ENCODE data around the gene PAFAH1B2. TPM values are rescaled to one million over a fixed set of nuclear protein-coding genes. Genes with fewer than 3 reads are reported as not detected.
A peak's percentile ranks its signal among the peaks of the same experiment; 100 is the strongest.

The PAFAH1B2 gene
- total RNA-seq, 3 donors from 2014 or later (not counting 1 experiment from before 2014, with no cell fraction given): 46.1 to 71.0 (median 58.8) TPM

- Mint-ChIP-seq H3K4me3 (peak overlapping the region; percentile 100), H3K4me1 (peaks cover 32 to 36% of the 10 kb centered on the region in 2 donors), H3K36me3 (peaks cover 6% of the 10 kb centered on the region), H3K27me3 (ENCODE audit: low read depth in 2 of 2) (peaks cover 10 to 25% of the 10 kb centered on the region in 2 donors), H3K27ac (peak overlapping the region; percentile 89 to 93), H3K9me3 (no peaks in the 10 kb centered on the region)
- ATAC-seq (peak; percentile 51 to 73 (median 57)), DNase-seq (peak; percentile 21 to 42)
- H3K27me3 ChIP-seq (ENCODE audit: control insufficient read depth, insufficient read depth, low read length): no peaks in the 10 kb centered on the region
- H3K4me3 ChIP-seq (ENCODE audit: low read length): peak overlapping the region; percentile 74
- H3K9me3 ChIP-seq (ENCODE audit: control insufficient read depth, insufficient read depth, low read length): no peaks in the 10 kb centered on the region
- peak overlapping the region; percentile 74 for H3K27ac ChIP-seq (ENCODE audit: low read length)
- intact Hi-C loops (cut with micrococcal nuclease): loop anchor here (1.0 to 2.0 kb wide), 3 partner anchors 34 to 86 kb away; partner anchors contain the start of genes SIDT2 and SIK3
- H3K4me1 ChIP-seq (ENCODE audit: control insufficient read depth, insufficient read depth, low read length): peaks cover 26% of the 10 kb centered on the region
- no peak for TF ChIP-seq CTCF (IDR thresholded peaks at IDR 0.05)
- H3K36me3 ChIP-seq (ENCODE audit: control insufficient read depth, insufficient read depth, low read length): peaks cover 11% of the 10 kb centered on the region
- under 1% methylated on average over 61 of the region's 62 CpGs for WGBS (ENCODE audit: insufficient coverage)
These were observed 648 bp downstream of the PAFAH1B2 start for GRCh38 chr11:117144477-117145392.

- H3K27ac Mint-ChIP-seq: peak overlapping the region; percentile 89 to 93
- H3K36me3 ChIP-seq (ENCODE audit: control insufficient read depth, insufficient read depth, low read length): peaks cover 14% of the 10 kb centered on the region
- intact Hi-C loops (cut with micrococcal nuclease): loop anchor here (2.0 kb wide), 2 partner anchors 33 to 47 kb away; partner anchors contain the start of genes SIDT2 and SIK3
- WGBS (ENCODE audit: insufficient coverage): 20% methylated on average over 5 of the region's 5 CpGs
- H3K9me3 Mint-ChIP-seq: no peaks in the 10 kb centered on the region
- H3K27me3 Mint-ChIP-seq (ENCODE audit: low read depth in 2 of 2): peaks cover 3 to 18% of the 10 kb centered on the region in 2 donors
- H3K9me3 ChIP-seq (ENCODE audit: control insufficient read depth, insufficient read depth, low read length): no peaks in the 10 kb centered on the region
- peak overlapping the region; percentile 74 for H3K27ac ChIP-seq (ENCODE audit: low read length)
- peak overlapping the region; percentile 74 for H3K4me3 ChIP-seq (ENCODE audit: low read length)
- peaks cover 28% of the 10 kb centered on the region for H3K4me1 ChIP-seq (ENCODE audit: control insufficient read depth, insufficient read depth, low read length)
- TF ChIP-seq CTCF (IDR thresholded peaks at IDR 0.05): no peak
- peaks cover 6% of the 10 kb centered on the region for H3K36me3 Mint-ChIP-seq
- H3K4me3 Mint-ChIP-seq: peak overlapping the region; percentile 100
- H3K27me3 ChIP-seq (ENCODE audit: control insufficient read depth, insufficient read depth, low read length): no peaks in the 10 kb centered on the region
- peaks cover 34 to 36% of the 10 kb centered on the region in 2 donors for H3K4me1 Mint-ChIP-seq
- DNase-seq (peak in 1 of 2 donors; percentile 58), ATAC-seq (no peak)
These were observed 1.3 kb downstream of the PAFAH1B2 start for GRCh38 chr11:117145393-117145761.

GRCh38 chr11:117146521-117146920, 2.4 kb downstream of the PAFAH1B2 start:
- Histone ChIP-seq H3K27ac (ENCODE audit: low read length) (no peak overlapping the region), H3K4me3 (ENCODE audit: low read length) (no peak overlapping the region), H3K36me3 (ENCODE audit: control insufficient read depth, insufficient read depth, low read length) (peaks cover 14% of the 10 kb centered on the region), H3K27me3 (ENCODE audit: control insufficient read depth, insufficient read depth, low read length) (no peaks in the 10 kb centered on the region), H3K4me1 (ENCODE audit: control insufficient read depth, insufficient read depth, low read length) (peaks cover 28% of the 10 kb centered on the region), H3K9me3 (ENCODE audit: control insufficient read depth, insufficient read depth, low read length) (no peaks in the 10 kb centered on the region)
- ATAC-seq: no peak
- WGBS (ENCODE audit: insufficient coverage): 94% methylated on average over 10 of the region's 10 CpGs
- H3K4me1 Mint-ChIP-seq: peaks cover 36 to 38% of the 10 kb centered on the region in 2 donors
- peak overlapping the region; percentile 100 for H3K4me3 Mint-ChIP-seq
- H3K9me3 Mint-ChIP-seq: no peaks in the 10 kb centered on the region
- H3K27me3 Mint-ChIP-seq (ENCODE audit: low read depth in 2 of 2): peaks cover 0 to 7% of the 10 kb centered on the region in 2 donors
- H3K27ac Mint-ChIP-seq: peak overlapping the region in 1 of 2 donors; percentile 89
- H3K36me3 Mint-ChIP-seq: peaks cover 6% of the 10 kb centered on the region
- no peak for TF ChIP-seq CTCF (IDR thresholded peaks at IDR 0.05)
- DNase-seq: no peak
- intact Hi-C loops (cut with micrococcal nuclease): no loop called here

Measured in natural killer cell (primary cell).